ENCODE results near the gene WDR27.
A peak's percentile ranks its signal among the peaks of the same experiment; 100 is the strongest.

Gene WDR27

DNA sequence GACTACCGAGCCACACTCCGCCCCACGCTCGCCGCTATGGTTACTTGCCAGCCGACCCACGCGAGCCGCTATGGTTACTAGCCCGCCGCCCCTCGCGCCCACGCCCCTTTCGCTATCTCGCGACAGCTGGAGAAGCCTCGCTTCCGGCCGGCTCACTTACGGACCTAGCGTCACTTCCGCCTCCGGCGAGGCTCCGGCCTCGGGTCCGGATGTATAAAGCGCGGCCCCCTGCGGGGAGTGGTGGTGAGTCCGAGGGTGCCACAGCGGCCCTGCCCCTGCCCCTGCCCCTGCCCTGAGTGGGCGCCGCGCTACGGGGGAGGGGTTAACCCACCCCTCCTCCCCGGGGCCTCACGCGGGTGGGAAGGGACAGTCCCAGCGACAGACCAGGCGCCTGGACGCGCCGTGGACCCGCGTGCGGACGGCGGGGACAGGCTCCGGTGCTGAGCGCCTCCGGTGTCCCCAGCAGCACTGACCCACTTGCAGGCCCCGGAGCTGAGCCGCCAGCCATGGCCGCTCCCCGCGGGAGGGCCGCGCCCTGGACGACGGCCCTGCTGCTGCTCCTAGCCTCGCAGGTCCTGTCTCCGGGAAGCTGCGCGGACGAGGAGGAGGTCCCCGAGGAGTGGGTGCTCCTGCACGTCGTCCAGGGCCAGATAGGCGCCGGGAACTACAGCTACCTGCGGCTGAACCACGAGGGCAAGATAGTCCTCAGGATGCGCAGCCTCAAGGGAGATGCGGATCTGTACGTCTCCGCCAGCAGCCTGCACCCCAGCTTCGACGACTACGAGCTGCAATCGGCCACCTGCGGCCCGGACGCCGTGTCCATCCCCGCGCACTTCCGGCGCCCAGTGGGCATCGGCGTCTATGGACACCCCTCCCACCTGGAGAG is at the start of gene WDR27, which contains the start of gene C6orf120:
WDR27 (minus strand) TSS at position 76 of the 886 bp plus-strand sequence. CDS start 13,024 bp downstream, outside the sequence.
C6orf120 (plus strand) TSS at position 173 of the 886 bp plus-strand sequence; CDS start at position 507, 334 bp downstream.
- peak; percentile 95 to 96 for DNase-seq (ENCODE audit: low read depth in 2 of 2)

DNA sequence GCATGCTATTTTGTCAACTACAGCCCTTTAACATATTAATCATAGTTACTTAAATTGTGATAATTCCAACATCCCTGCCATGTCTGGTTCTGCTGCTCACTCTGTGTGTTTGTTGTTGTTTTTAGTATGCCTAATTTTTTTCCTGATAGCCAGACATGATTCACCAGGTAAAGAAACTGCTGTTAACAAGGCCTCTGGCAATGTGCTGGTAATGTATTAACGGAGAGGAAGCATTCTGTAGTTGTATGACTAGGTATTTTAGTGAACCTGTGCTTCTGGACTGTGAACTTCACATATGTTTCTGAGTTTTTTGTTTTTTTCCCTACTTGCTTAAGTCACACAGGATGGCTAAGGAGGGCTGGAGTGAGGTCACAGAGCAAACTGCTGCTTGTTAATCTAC is 44.7 kb upstream of the WDR27 start:
- DNase-seq (ENCODE audit: low read depth in 2 of 2) = no peak

DNA sequence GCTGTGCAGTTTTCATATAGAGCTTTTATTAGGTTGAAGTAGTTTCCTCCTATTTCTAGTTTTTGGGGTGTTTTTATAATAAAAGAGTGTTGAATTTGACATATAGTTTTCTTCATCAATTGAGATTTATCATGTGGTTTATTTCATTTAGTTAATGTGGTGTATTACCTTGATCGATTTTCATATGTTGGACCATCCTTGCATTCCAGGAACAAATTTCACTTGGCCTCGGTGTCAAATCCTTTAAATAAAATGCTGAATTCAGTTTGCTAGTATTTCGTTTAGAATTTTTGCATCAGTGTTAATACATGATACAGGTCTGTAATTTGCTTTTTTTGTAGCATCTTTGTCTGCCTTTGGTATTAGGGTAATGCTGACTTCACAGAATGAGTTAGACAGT is 43.6 kb upstream of the WDR27 start:
- DNase-seq (ENCODE audit: low read depth in 2 of 2) = no peak

DNA sequence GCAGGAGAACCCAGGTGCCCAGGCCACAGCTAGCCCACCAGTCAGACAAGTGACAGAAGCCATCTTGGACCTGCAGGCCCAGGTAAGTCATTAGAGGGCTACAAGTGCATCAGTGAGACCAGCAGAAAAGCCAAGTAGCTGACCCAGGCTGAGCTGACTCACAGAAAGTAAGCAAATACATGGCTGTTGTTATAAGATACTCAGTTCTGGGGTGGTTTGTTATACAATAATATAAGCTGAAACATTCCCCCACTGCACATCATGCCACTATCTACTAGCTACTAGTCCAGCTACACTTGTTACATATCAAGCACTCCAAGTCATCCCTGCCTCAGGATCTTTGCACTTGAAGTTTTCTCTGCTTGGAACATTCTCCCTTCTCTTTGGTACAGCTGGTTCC is 39.5 kb upstream of the WDR27 start:
- no peak for DNase-seq (ENCODE audit: low read depth in 2 of 2)

DNA sequence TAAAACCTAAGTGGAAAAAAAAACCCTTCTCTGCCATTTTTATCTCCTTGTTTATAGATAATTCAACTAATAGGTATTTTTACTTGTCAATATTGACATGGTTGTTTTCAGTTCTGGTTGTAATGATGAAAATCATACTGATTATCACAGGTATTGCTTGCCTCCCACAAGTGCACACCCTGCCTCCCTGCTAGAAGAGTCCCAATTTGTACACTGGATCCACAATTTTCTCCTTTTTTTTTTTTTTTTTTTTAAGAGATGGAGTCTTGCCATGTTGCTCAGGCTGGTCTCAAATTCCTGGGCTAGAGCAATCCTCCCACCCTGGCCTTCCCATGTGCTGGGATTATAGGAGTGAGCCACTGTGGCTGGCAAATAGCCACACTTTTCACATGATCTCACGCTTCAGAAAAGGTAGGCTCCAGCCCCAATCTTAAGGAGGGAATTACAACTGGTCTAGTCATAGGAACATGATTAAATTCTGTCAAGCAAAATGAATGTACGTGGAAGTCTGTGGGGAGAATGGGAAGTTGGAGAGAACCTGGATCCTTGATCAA is 37.2 kb upstream of the WDR27 start:
- DNase-seq (ENCODE audit: low read depth in 2 of 2) = no peak

DNA sequence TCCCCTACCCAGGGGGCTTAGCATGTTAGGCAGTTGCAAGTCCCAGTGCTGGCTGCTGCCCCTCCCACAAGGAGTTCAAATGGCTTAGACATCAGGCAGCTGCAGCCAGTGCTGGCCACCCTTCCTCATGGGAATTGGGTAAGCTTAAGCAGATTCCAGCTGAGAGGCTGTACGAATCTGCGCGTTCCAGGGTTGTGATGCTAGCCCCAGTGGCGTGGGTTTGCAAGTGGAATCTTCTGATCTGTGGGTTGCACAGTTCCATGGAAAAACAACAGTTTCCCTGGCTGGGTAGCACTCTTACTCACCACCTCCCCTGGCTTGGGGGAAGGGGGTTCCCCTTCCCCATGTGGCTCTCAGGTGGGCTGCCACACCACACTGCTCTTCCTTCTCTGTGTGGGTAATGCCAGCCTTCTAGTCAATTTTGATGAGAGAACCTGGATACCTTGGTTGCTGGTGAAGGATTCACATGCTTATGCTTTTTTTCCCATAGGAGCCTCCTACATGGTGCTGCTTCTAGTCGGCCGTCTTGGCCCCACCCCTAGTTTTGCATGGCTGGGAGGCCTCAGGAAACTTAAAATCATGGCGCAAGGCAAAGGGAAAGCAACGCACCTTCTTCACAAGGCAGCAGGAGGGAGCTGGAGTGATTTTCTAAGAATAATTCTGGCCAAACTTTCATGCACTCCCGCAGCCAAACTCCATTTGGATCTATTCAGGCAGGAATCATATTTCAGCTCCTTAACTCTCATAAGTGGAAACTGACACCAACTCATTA is 36.6 kb upstream of the WDR27 start:
- no peak for DNase-seq (ENCODE audit: low read depth in 2 of 2)

DNA sequence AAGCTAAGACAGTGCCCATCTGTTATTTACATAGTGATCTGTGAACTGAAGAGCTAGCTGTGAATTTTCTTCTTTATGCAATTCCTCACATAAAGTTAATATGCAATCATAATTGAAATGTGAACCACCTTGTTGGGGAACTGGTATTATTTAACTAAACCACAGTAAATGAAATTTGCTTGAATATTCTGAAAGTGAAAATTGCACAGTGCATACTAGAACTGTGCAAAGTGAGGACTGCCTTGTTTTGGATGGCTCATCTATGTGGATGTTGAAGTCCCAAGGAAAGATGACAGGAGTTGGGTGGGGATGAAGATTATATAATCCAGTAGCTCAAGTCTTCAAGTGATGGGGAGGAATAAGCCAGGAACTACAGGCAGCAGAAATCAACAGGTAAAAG is 28.1 kb upstream of the WDR27 start:
- no peak for DNase-seq (ENCODE audit: low read depth in 2 of 2)

DNA sequence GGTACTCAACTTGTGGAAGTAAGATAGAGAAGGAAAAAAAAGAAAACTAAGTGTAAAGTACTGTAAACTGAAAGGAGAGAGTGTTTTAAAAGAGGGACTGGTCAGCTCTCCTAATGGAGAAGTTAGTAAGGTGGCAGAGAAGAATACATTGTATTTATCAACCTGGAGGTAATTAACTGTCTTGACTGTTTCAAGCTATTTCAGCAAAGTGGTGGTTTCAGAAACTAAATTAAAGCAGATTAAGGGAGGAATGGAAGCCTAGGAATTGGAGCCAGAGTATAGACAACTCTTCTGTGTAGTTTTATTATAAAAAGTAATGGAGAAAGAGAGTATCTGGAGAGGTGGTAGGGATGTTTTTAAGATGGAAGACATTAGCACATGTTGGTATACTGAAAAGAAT is 25.1 kb upstream of the WDR27 start:
- DNase-seq (ENCODE audit: low read depth in 2 of 2) = no peak

DNA sequence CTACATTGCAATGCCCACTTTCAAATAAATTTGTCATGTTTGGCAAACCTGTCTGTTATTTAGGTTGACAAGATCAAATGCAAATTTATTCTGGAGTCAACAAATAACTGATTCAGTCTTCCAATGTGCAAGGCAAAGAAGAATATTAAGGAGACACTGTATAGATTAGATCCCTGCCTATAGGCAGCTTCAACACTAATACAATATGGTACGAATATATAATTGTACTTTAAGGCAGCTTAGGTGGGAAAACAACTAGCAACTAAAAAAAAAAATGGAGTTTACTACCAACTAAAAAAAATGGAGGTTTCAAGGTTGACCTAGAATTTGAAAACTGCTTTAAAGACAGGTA is 24.2 kb upstream of the WDR27 start:
- no peak for DNase-seq (ENCODE audit: low read depth in 2 of 2)

DNA sequence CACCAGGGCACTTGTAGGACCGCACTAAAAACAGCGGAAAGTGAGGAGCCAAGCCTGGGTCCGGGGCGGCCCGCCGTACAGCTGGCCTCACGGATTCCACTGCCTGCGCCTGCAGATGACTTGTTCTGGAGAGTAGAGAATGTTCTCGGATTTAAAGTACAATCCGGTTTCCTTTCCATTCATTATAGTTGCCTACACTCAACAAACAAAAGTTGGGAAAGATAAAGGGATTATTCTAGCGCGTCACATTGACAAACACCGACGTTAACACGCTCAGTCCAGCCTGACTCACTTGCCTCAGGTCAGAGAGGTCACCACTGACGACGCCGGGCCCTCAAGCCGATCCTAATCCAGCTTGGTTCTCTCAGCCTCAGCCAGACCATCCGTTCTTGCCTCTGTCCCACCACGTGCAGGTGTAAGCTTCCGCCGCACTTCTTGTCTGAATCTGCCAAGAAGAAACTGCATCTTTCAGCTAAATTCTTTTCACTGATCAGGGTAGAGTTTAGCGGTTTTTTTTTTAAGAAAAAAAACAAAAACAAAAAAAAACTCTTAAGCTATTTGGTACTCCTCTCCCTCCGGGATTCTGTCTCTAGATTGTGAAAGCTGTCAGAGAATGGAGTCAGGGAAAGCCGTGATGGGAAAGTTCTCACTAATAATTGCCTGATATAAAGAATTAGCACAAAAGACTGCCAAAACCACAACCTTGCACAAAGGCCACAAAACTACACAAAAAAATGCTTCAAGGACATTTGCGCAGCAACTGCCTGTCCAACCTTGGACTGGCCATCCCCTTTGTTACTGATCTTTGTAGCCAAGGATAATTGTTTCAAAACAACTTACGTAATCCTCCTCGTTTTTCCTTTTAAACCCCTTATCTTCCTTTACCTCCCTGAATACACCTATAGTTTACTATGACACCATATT is 23.6 kb upstream of the WDR27 start:
- DNase-seq (ENCODE audit: low read depth in 2 of 2) = no peak

DNA sequence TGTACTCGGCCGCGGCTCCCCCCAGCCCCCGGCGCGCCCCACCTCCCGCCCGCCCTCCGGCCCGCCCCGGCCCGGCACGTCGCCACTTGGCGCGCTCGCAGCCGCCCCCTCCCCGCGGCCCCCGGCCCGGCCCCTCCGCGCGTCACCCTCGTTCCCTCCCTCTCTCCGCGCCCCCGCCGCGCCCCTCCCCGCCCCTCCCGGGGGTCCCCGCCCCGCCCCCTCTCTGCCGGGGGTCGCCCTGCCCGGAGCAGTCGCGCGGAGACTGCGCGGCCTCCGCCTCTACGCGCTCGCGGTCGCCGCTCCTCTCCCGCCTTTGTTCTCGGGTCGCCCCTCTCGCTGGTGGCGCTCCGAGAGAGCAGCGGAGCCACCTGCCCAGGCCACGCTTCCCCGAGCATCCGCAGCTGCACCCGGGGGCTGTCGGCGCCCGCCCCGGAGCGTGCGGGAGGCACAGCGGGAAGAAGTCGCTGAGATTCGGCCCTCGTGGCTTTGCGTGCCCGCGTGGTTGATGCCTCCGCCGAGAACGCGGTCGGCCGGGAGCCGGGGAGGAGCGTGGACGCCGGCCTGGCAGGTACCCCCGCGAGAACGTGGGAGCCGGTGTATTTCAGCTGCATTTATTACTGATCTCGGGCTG is 22.8 kb upstream of the WDR27 start, which contains the start of gene PHF10:
PHF10 (minus strand) TSS at position 7 of the 631 bp plus-strand sequence. CDS start 569 bp downstream, outside the sequence.
- peak; percentile 39 to 42 for DNase-seq (ENCODE audit: low read depth in 2 of 2)

DNA sequence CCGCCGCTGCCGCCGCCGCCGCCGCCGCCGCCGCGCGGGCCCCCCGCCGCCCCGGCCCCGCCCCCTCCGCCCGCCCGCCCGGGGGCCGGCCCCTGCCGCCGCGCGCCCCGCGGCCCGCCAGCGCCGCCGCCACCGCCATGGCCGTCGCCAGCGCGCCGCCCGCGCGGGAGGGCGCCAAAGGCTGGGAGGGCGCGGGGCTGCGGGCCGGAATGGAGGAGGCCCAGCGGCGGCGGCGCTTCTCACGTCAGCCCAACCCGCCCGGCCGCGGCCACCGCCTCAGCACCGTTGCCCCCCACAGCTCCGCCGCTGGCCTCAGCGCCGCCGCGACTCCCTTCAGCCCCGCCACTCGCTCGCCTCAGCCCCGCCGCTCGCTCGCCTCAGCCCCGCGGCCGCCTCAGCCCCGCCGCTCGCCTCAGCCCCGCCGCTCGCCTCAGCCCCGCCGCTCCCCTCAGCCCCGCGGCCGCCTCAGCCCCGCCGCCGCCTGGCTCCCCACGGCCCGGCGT is 22.2 kb upstream of the WDR27 start:
- DNase-seq (ENCODE audit: low read depth in 2 of 2) = peak in 1 of 2 donors; percentile 15

DNA sequence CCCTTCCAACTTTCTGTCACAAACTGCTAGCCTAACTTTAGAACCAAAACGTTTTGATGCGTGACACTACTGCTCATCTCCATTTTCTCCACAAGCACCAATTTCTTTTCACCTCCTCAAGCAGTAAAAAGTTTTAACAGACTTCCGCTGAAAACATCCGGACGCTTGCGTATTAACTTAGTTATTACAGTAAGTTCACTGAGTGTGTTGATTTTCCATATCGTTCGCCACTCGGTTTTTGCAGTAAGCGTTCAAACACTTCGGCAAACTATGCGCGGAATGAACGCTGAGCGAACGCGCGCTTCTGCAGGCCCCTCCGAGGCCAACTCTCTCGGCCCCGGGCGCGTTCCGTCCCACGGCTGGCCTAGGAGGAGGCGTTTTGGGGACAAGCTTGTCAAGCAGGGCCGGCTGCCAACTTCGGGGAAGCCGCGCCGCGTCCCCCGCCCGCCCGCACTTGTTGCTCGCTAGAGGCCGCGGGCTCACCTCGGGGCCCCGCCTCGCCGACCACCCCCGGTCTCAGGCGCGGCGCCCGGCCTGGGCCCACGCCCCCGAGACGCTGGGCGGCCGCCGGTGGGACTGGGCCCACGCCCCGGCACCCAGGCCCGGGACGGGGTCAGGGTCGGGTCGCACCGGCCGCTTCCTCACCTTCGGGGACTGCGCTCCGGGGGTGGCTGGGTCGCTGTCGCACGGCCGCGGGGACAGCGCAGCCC is 21.5 kb upstream of the WDR27 start:
- peak; percentile 36 to 38 for DNase-seq (ENCODE audit: low read depth in 2 of 2)

DNA sequence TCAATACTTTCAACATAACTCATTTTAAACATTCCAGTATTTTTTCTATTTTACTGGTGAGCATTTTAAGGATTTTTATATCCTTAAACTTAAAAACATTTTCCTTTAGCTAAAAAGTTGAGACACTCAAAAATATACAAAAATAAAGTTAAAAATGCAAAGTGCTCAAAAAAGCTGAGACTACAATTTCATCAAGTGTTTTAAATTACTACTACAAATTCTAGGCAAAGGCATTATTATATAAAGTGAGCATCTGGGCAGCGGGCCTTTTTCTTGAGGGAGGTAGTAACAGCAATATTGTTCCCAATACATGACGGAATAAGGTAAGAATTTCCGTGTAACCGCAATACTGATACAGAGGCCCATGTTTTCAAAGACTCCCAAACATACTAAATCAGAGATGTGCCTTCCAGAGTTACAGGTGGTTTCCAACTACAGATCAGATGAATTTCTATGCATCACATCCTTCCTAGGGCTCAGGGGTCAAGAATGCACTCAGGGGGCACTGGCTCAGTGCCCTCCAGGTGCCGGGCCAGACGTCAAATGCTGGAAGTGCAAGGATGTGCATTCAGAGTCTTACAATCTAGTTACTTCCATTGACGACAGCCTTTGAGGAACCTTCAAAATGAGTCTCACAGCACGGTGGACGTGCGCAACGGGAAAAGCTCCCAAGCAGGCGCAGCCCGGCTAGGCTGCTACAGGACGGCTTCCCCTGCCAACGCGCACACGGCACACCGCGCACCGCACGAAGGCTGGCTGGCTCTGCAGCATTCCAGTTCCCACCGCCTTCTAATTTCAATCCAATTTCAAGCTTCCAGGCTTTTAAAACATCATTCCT is 20.8 kb upstream of the WDR27 start:
- DNase-seq (ENCODE audit: low read depth in 2 of 2) = peak in 1 of 2 donors; percentile 4

DNA sequence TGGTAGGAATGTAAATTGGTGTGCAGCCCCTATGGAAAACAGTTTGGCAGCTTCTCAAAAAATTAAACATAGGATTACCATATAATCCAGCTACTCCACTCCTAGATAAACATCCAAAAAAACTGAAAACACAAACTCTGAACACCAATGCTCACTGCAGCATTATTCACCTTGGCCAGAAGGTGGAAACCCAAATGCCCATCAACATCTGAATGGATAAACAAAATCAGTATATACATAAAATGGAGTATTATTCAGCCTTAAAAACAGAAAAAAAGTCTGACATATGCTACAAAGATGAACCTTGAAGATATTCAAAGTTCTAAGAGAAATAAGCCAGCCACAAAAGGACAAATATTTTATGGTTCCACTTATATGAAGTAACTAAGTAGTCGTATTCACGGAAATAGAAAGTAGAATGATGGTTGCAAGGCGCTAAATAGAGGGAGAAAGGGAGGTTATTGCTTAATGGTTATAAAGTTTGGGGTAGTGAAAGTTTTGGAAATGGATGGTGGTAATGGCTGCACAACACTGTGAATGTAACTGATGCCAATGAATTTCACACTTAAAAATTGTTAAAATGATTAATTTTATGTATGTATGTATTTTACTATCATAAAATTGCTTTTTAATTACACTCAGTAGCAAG is 18.5 kb upstream of the WDR27 start:
- DNase-seq (ENCODE audit: low read depth in 2 of 2) = no peak

DNA sequence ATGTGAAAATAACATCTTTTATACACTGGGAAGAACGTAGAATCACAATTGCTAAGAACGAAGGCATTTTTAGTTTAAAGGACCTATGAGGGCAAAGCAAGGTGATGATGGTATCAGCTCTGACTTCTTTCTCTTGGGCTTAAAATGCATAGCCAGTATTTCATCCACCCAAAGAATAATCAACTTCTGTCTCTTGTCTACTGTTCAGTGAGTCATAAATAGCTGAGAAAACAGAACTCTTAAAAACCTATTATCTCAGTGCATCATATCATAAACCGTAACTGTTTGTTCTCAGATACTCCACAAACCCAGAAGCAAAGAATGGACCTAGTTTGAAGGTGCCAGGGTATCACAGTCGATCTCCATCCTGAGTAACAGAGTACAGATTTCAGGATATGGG is 17.3 kb upstream of the WDR27 start:
- no peak for DNase-seq (ENCODE audit: low read depth in 2 of 2)

DNA sequence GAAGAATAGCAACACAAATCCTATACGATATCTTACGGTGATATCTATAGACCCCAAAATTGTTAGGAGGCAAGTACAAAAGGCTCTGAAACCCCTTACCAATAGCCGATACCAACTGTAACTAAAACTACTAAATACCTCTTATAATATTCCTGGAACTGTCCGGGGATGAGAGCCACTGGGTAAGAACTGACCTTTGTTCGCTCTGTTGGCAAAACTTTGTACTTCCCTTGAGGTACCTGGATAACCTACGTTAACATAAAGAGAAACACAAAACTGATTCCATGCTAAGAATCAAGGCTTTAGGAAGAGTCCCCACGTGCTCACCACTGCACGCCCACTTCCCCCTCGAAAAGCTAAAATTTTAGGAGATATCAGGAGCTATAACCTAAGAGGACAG is 12.8 kb upstream of the WDR27 start:
- no peak for DNase-seq (ENCODE audit: low read depth in 2 of 2)

DNA sequence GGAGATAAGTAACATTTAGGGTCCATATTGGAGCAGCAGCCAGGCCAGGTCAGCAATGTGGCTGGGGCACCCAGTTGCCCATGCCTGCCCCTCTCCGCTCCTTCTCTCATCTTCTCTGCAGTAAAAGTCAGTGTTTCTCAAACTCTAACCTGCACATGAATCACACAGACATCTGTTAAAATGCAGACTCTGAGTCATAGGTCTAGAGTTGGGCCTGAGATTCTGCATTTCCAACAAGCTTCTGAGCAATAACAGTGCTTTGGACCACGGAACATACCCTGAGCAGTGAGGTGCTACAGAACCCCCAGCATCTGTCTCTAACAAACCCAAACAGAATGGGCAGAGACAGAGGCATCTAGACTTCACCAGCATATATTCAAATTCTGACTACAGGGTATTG is 12.3 kb upstream of the WDR27 start:
- no peak for DNase-seq (ENCODE audit: low read depth in 2 of 2)

DNA sequence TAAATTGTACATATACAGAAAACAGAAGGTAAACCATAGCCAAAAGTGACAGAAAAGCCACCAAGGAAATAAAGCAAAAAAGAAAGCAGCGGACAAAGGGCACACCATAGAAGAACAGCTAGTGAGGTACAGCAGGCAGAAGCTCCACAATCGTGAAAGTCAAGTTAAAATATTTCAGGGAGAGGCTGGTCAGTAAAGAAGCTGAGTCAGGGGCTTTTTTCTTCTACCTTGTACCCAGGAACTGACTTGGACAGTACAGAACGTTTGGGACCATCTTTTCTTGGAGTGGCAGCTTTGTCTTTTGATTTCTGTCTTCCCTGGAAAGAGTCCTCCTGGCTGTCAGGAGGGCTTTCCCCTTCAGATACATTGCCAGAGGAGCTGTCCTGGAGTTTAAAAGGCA is 8.2 kb upstream of the WDR27 start:
- DNase-seq (ENCODE audit: low read depth in 2 of 2) = no peak
